Esophagus (tissue), 2 donors: ENCODE measurements around the gene AKIRIN2. TPM values are rescaled to one million over a fixed set of nuclear protein-coding genes. Genes with fewer than 3 reads are reported as not detected.

Source experiments
- H3K27ac ChIP-seq, 2 donors: one replicate each; pipeline ENCODE4 v1.5.1; 2013; ENCODE audit warnings: low read depth in 2 of 2, mild to moderate bottlenecking in 2 of 2, inconsistent platforms in 1 of 2, low read length in 1 of 2, moderate library complexity in 1 of 2
- H3K27me3 ChIP-seq, 2 donors: one replicate each; pipeline ENCODE4 v1.6.1; 2013; ENCODE audit warnings: low read length in 2 of 2, control low read depth in 1 of 2, mild to moderate bottlenecking in 1 of 2; ENCODE audit not compliant: insufficient read depth in 2 of 2, control insufficient read depth in 1 of 2
- H3K36me3 ChIP-seq, 2 donors: one replicate each; pipeline ENCODE4 v1.6.1; 2013; ENCODE audit warnings: low read length in 1 of 2; ENCODE audit not compliant: control insufficient read depth in 2 of 2, insufficient read depth in 2 of 2
- H3K4me1 ChIP-seq, 2 donors: one replicate each; pipeline ENCODE4 v1.6.1; 2013; ENCODE audit warnings: low read length in 1 of 2; ENCODE audit not compliant: control insufficient read depth in 2 of 2, insufficient read depth in 2 of 2
- H3K4me3 ChIP-seq, 2 donors: one replicate each; pipeline ENCODE4 v1.5.1; 2013; ENCODE audit warnings: low read length in 2 of 2, mild to moderate bottlenecking in 2 of 2, low read depth in 1 of 2, moderate library complexity in 1 of 2
- H3K9me3 ChIP-seq, 2 donors: one replicate each; pipeline ENCODE4 v1.6.1; 2013; ENCODE audit warnings: mild to moderate bottlenecking in 2 of 2, low read depth in 1 of 2, low read length in 1 of 2, moderate library complexity in 1 of 2; ENCODE audit not compliant: control insufficient read depth in 2 of 2, insufficient read depth in 1 of 2
- WGBS, 2 donors: extraction: QIAGEN DNeasy Blood & Tissue Kit; methylation state at CpG; one replicate each; pipeline ENCODE4 v1.1.7; 2013; 5-methylcytosine and 5-hydroxymethylcytosine counted together
- polyA plus RNA-seq, 2 donors: library from polyadenylated mRNA; stranded (reverse); fragments of 200-250 nt; gene quantifications; one replicate each; pipeline ENCODE4 v1.2.3, GENCODE V29; 2013
- donor health status: healthy with polysubstance abuse.
- donor health status: Bipolar disorder and iron deficiency.

AKIRIN2 gene
- polyA plus RNA-seq, result 10 to 100 TPM; 24.1 to 29.6 TPM

DNA sequence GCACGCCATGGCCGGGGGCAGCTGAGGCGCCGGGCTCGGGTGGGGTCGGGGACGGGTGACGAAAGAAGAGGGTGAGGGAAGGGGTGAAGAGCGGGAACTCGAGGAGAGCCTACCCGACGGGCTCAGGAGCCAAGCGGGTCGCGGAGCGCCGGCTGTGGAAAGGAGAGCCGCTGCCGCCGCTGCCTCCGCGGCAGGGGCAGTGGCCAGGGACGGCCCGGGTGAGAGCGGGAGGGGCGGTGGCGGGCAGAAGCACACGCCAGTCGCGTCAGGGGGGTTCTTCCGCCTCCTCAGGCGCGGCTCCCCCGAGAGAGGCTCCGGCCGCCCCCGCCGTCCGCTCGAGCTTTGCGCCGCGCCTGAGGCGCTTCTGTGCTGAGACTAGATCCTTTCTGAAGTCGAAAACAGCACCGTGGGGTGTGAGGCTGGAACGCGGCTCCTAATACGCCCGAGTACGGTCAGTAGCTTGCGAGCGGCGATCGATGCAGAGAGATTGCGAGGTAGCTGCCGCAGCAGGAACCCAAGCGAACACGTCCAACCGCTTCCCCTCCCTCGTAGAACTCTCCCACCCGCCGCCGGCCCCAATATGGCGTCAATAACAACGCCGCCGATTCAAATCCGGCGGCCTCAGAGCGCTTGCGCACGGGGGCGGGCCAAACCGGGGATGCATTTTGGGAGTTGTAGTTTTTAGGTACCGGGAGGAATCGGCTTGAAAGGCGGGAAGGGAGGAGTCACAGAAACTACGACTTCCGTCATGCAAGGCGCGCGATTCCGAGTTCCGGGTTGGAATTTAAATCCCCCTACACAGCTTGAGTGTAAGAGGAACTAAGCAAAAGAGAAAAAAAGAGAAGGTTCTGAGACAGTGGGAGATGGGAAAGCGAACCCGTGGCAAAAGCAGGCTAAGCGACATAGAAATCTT lies at the start of gene AKIRIN2:
Gene AKIRIN2 (minus strand): TSS at position 558 of the 913 bp plus-strand sequence. CDS start 549 bp downstream, at position 9.
- peak within 1 kb of the TSS; percentile 99 to 100 for H3K27ac ChIP-seq
- H3K36me3 ChIP-seq, result no peaks in the 10 kb centered on the region
- no peaks in the 10 kb centered on the region for H3K9me3 ChIP-seq
- peak within 1 kb of the TSS; percentile 79 to 100 for H3K4me3 ChIP-seq
- no peaks in the 10 kb centered on the region for H3K4me1 ChIP-seq
- no peaks in the 10 kb centered on the region for H3K27me3 ChIP-seq
- 0% methylated on average over 68 to 88 of the region's 88 CpGs for WGBS, 2 donors

DNA sequence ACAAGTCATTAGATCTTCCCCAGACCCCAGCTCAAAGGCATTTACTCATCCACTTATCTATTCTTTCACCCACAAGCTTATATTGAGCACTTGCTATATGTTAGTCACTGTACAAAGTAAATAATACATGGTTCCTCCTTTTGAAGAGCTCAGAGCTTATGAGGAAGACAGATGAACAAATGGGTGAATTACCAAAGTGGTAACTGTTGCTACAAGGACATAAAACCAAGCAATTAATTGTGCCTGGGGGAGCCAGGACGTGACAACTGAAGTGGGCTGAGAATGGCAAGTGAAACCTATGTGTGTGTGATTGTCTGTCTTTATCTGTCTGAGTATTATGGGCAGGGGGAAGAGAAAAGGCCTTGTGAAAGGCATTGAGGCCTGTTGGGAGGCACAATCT lies 45.6 kb upstream of the AKIRIN2 start:
- Histone ChIP-seq H3K4me1 (no peaks in the 10 kb centered on the region), H3K4me3 (no peak overlapping the region), H3K36me3 (no peaks in the 10 kb centered on the region), H3K27ac (no peak overlapping the region), H3K9me3 (no peaks in the 10 kb centered on the region), H3K27me3 (no peaks in the 10 kb centered on the region)
- WGBS, 2 donors, result 61 to 64% methylated on average over 1 of the region's 1 CpG

DNA sequence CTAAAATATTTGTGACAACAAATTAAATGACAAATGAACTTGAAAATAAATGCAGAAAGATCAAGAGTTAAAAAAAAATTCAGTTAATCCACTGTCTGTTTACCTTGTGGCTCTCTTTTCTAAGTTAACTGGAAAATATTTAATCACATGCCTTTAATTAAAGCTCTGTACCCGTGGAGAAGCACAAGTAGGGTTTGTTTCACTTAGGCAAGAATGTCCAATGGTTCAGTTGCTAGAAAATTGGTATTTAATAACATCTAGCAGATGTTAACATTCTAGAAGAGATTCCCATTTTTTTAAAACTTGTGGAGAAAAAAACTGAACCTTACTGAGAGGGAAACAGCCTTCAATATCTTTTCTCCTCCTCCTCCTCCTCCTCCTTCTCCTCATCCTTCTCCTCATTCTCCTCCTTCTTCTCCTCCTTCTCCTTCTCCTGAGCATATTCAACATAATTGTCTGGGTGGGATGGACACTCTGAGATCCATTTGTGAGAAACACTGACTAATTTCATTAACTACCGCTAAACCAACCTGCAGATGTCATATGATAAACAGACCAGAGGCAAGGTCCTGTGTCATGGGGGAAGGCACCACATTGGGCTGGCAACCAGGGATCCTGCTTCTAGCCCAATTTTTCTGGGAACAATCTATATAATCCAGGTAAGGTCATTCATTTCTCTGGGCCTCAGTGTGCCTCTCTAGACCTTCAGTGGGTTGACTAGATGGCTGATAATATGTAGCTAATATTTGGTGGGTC lies 44.1 kb upstream of the AKIRIN2 start:
- no peak overlapping the region for H3K27ac ChIP-seq

DNA sequence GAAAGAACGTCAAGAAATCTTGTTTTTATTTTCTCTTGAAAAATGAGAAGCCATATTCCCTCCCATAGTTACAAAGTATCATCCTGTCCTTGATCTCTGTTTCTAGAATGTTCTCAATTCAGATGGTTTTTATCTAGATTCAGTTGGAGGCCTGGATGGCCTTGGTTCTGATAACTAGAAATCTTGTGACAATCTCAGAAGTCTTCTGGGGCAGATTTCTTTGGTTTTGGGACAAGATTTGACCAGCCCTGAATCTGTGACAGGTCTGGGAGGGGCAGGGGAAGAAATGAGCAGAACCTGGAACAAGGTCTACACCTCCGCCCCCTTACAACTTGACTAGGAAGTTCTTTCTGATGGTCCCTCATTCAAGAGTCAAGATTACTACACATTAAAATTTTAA lies 41.4 kb upstream of the AKIRIN2 start:
- 54 to 64% methylated on average over 2 of the region's 2 CpGs for WGBS, 2 donors

More for the DNA sequence above, 44.1 kb upstream of the AKIRIN2 start:
- H3K9me3 ChIP-seq, result no peaks in the 10 kb centered on the region
- no peaks in the 10 kb centered on the region for H3K36me3 ChIP-seq
- H3K4me3 ChIP-seq, result no peak overlapping the region
- WGBS, 2 donors, result 49 to 64% methylated on average over 2 of the region's 2 CpGs
- H3K27me3 ChIP-seq, result no peaks in the 10 kb centered on the region
- no peaks in the 10 kb centered on the region for H3K4me1 ChIP-seq

DNA sequence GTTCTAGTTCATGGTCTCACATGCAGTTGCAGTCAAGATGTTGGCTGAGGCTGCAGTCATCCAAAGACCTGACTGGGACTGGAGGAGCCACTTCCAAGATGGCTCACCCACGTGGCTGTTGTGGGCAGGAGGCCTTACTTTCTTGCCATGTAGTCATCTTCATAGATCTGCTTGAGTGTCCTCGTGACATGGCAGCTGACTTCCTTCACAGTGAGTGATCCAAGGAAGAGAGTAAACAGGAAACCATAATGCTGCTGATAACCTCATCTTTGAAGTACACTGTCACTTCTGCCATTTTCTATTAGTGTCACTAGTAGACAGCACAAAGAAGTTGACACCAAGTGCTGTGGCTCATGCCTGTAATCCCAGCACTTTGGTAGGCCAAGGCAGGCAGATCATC lies 40.1 kb upstream of the AKIRIN2 start:
- H3K4me3 ChIP-seq, result no peak overlapping the region
- no peaks in the 10 kb centered on the region for H3K27me3 ChIP-seq
- H3K36me3 ChIP-seq, result no peaks in the 10 kb centered on the region
- H3K9me3 ChIP-seq, result no peaks in the 10 kb centered on the region
- no peak overlapping the region for H3K27ac ChIP-seq
- 51 to 74% methylated on average over 2 of the region's 2 CpGs for WGBS, 2 donors
- H3K4me1 ChIP-seq, result no peaks in the 10 kb centered on the region

More for the DNA sequence above, 41.4 kb upstream of the AKIRIN2 start:
- H3K27ac ChIP-seq, result no peak overlapping the region
- no peak overlapping the region for H3K4me3 ChIP-seq
- H3K4me1 ChIP-seq, result no peaks in the 10 kb centered on the region
- H3K9me3 ChIP-seq, result no peaks in the 10 kb centered on the region
- no peaks in the 10 kb centered on the region for H3K27me3 ChIP-seq
- no peaks in the 10 kb centered on the region for H3K36me3 ChIP-seq

DNA sequence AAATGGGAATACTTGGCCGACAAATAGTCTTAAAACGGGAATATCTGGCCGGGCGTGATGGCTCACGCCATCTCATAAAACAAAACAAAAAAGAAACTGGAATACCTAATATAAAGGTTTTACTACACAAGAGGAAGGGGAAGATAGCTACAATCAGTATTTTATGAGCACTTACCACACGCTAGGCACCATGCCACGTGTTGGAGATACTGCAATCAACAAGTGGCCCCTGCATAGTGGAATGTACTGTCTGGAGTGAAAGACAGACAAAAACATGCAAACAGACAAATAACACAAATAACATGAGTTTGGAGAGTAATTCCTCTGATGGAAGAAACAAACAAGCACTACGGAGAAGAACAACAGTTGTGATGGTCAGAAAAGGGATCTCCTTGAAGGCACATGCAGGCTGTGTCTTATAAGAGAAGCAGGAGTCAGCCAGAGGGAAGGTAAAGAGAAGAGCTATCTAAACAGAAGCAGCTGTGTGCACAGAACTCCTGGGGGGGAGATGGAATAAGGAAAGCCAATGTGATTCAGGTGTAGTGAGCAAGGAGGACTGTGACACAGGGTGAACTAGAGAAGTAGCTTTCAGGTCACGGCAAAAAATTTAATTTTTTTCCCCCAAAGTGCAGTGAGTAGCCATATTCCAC lies 39.1 kb upstream of the AKIRIN2 start:
- Histone ChIP-seq H3K9me3 (no peaks in the 10 kb centered on the region), H3K4me1 (no peaks in the 10 kb centered on the region), H3K36me3 (no peaks in the 10 kb centered on the region), H3K27me3 (no peaks in the 10 kb centered on the region), H3K4me3 (no peak overlapping the region), H3K27ac (no peak overlapping the region)
- WGBS, 2 donors, result 88 to 93% methylated on average over 9 of the region's 9 CpGs

DNA sequence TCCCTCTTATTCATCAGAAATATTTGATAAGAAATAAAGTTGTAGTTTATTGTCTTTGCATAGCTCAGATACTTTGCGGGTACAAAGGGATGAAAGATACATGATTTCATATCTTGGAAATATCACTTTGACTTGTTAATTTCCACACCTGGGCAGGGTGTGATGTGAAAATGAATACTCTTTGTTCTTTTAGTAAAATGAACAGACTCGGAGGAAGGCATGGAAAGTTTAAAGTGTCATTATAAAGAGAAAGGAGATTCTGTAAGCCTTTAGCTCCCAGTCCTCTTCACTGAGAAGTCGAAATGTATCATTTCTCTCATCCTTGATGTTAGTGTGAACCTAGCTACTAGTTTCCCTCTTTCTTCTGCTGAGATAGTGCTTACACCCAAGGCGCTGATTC lies 36.7 kb upstream of the AKIRIN2 start:
- Histone ChIP-seq H3K4me3 (no peak overlapping the region), H3K36me3 (no peaks in the 10 kb centered on the region), H3K4me1 (no peaks in the 10 kb centered on the region), H3K9me3 (no peaks in the 10 kb centered on the region), H3K27ac (no peak overlapping the region), H3K27me3 (no peaks in the 10 kb centered on the region)
- WGBS, 2 donors, result 76 to 82% methylated on average over 4 of the region's 4 CpGs

DNA sequence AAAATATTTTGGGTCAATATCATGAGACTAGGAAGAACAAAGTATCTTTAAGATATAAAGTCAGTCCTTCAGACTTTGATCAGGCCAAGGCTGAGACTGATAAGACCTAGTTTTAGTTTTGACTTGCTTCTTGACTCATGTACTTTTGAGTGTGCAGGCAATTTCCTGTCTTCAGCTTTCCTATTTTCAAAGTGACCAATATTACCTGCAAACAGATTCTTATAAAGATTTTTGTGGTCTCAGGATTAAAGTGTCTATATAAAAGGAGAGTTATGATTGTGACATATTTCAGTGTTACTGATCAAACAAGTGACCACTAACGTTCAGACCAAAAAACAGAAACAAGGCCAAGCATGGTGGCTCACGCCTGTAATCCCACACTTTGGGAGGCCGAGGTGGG lies 36.0 kb upstream of the AKIRIN2 start:
- no peaks in the 10 kb centered on the region for H3K27me3 ChIP-seq
- H3K36me3 ChIP-seq, result no peaks in the 10 kb centered on the region
- H3K4me1 ChIP-seq, result no peaks in the 10 kb centered on the region
- no peak overlapping the region for H3K4me3 ChIP-seq
- WGBS, 2 donors, result 81 to 84% methylated on average over 3 of the region's 3 CpGs
- no peaks in the 10 kb centered on the region for H3K9me3 ChIP-seq
- no peak overlapping the region for H3K27ac ChIP-seq

DNA sequence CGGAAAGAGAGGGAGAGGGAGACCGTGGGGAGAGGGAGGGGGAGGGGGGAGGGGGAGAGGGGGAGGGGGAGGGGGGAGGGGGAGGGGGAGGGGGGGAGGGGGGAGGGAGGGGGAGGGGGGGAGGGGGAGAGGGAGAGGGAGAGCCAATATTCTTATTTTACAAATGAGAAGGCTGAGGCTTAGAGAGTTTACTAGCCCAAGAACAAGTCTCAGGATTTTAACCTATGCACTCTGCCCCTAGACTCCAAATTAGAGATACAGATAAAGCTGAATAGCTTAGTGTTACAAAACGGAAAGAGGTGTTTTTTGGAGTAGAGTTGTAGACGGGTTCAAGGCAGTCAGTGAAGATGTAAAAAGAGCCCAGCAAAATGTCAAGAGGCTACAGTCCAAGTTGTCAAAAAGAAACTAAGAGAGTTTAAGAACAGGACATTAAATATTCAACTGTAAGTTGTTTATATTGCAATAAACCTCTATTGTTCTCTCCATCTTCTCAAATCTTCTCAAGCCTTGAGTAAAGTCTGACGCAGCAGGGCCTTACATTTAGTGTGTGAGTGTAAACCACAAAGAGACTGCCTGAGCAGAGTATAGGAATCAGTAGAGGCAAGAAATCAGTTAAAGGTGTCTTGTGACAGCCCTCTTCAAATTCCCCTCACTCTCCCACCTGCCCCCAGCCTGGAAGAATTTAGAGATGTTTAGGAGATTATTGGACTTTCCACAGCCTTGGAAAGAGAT lies 34.9 kb upstream of the AKIRIN2 start:
- Histone ChIP-seq H3K27ac (no peak overlapping the region), H3K9me3 (no peaks in the 10 kb centered on the region), H3K27me3 (no peaks in the 10 kb centered on the region), H3K36me3 (no peaks in the 10 kb centered on the region), H3K4me1 (no peaks in the 10 kb centered on the region), H3K4me3 (no peak overlapping the region)
- 65 to 67% methylated on average over 3 of the region's 5 CpGs for WGBS, 2 donors
